ENCODE measurements around the gene LRRC3.

Gene LRRC3

DNA sequence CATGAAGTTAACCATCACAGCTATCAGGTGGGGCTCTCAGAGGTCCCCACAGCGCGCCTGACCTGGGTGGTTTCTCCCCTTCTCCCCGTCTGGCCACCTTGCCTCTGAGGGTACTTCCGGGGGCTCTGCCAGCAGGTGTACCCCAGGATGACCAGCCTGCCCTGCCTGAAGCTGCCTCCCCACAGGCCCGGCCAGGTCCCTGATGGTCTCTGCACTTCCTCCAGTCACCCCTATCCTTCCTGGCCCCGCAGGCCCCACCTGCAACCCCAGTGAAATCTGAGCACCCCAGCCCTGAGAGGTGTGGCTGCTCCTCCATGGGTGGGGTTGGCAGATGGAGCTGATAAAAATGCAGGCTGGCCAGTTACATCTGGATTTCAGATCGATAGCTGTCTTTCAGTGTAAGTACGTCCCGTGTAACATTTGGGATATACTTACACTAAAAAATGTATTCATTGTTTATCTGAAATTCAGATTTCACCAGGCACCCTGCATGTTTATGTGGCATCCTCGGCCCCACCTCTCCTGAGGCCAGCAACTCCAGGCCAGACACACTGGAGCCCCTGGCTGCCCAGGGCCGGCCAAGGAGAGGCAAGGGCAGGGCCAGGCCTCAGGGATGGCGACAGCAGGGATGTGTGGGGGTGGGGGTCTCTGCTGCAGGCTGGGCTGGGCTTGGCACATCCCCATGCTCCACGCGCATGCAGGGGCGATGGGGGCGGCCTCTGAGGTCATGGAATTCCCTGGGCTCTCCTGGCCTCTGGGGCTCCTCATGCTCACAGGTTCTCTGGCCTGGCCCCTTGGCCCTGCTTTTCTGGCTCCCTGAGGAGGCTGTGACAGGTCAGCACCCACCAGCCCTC lies 25.1 kb downstream of the LRRC3 start:
- DNase-seq: no peak

- DNase-seq: no peak
Observed at GRCh38 chr21:44482581-44483287, 27.4 kb downstream of the LRRC3 start.

- DNase-seq: no peak
Observed at GRCh38 chr21:44483288-44484237, 28.3 kb downstream of the LRRC3 start.

DNA sequence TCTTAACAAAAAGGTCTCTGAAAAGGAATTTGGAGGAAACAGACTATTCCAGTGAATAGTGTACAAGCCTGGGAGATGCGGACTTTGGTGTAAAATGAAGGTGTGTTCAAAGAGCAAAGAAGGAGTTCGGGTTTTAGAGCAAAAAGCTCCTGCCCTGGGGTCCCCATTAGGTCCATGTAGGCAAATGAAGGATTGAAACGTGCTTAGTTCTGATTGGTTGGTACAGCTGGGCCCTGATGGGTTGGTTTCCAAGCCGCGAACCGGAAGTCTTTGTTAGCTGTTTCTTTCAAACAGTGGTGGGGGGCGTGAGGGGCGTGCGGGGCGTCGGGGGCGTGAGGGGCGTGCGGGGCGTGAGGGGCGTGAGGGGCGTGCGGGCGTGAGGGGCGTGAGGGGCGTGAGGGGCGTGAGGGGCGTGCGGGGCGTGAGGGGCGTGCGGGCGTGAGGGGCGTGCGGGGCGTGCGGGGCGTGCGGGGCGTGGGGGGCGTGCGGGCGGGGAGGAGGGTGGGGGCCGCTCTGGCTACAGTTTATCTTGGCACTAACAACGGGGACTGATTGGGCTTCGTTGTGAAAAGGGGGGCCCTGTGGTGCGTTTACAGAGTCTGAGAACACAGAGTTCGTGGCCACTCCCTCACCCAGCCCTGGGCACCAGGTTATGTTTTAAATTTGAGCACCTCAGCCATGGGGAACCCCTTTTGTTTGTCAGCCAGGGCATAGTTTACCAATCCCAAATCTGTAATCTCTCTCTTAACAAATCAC lies 29.4 kb downstream of the LRRC3 start:
- no peak for DNase-seq

DNA sequence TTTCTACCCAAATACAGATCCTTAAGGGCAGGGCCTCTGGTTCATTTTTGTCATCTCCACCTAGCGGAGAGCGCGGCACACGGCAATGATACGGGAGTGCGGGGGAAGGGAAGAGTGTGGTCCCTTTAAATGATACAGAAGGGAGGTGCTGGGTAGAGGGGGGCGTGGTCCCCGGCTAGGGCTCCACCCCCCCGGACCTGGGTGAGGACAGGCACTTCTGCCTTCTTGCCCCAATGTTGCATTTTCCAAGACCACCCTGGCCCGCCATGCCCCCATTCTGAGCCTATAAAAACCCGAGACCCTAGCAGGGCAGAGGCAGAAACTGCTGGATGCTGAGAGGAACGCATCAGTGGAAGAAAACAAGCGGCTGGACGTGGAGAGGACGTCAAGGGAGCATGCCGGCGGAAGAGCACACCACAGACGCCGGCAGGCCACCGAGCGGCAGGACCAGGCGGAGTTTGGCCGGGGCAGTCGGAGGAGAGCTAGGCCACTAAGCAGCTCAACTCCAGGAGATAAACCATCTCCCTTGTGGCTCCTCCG lies 30.0 kb downstream of the LRRC3 start:
- peak; percentile 35 for DNase-seq

- DNase-seq: no peak
Observed at GRCh38 chr21:44485796-44486195, 30.5 kb downstream of the LRRC3 start.

DNA sequence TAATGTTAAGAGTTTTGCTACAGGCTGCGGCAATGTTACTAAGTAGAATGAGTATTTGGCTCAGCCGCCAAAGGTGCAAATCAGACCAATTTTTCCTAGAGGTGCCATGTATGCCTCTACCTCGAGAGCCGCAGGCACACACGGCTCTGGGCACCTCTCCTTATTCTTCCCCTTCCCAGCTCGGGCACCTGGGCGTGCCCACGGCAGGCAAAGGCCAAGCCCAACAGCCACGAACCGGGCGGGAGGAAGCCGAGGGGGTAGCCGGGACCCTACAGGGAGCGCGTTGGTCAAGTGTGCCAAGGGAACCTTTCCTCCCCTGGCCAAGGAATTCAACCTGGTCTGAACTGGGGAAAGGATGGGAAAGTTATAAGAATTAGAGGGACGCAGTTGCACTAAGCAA lies 31.0 kb downstream of the LRRC3 start:
- DNase-seq: no peak

DNA sequence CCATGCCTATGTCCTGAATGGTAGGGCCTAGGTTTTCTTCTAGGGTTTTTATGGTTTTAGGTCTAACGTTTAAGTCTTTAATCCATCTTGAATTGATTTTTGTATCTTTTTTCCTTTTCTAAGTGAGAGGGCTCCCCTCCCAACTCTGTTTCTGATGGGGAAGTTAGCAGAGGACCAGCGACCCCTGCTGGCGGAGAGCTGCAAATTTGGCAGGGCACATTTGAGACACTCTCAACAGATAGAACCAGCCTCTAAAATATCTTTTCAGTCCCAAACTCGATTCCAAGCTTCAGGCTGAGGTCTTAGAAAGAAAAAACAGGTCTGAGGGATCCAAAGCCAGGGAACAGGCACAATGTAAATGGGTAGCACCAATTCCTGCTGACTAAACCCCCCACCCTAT lies 32.5 kb downstream of the LRRC3 start:
- peak; percentile 22 for DNase-seq

DNA sequence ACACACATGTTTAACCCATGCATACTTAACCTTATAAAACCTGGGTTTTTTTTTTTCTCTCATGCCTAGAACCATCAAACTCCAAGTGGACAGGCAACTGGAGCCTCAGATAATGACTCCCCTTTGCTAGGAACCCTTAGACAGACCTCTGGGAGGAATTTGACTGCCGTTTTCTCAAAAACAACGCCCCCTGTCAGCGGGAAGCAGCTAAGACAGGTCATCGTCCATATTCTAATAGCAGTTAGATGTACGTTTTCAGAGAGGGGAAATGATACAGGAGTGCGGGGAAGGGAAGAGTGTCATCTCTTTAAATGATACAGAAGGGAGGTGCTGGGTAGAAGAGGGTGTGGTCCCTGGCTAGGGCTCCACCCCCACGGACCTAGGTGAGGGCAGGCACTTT lies 34.7 kb downstream of the LRRC3 start:
- no peak for DNase-seq

- no peak for DNase-seq
Observed at GRCh38 chr21:44490405-44490804, 35.1 kb downstream of the LRRC3 start.

DNA sequence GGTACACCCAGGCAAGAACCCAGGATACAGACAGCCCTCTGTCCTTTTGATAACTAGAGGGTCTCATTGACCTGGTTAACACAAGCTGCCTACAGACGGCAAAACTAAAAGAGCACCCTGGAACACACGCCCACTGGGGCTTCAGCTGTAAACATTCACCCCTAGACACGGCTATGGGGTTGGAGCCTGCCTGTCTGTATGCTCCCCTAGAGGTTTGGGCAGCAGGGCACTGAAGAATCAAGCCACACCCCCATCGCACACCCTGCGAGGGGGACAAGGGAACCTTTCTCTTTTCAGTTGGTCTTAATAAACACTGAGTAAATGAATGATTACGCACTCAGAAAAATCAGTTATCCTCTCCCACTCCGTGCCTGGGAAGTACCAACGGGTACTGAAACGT lies 35.5 kb downstream of the LRRC3 start:
- no peak for DNase-seq

DNA sequence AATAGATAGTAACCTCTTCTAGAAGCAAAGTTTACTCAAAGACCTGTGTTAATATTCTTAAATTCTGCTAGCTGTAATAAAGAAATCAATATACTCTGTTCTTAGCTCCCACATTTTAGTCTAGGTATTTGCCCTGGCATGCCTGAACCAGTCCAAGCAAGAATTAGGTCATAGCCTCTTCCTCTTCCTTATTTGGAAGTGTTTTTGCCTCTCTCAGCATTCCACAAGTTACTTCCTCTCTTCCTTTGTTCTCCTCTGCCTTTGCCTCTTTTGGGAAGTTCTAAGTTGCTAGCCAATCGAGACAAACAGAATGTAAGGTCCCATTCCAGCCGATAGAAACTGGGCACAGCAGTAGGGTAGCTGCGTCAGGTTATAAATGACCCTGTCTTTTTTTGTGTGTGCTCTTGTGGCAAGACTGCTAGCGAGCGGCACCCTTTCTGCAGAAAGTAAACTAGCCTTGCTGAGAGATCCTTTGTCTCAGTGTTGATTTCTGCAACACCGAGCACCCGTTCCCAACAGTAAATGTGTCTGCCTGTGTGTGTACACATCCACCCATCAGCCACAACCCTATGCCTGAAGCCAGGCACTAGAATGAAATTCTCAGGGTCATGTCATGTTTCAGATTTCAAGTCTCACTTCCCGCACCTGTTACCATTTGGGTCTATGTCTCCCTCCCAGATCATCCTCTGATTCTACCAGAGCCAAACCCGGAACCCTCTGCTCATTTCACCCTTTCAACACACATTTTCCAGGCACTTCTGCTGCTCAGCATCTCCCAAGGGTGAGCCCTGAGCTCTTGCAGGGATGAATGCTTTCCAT lies 37.5 kb downstream of the LRRC3 start:
- no peak for DNase-seq

DNA sequence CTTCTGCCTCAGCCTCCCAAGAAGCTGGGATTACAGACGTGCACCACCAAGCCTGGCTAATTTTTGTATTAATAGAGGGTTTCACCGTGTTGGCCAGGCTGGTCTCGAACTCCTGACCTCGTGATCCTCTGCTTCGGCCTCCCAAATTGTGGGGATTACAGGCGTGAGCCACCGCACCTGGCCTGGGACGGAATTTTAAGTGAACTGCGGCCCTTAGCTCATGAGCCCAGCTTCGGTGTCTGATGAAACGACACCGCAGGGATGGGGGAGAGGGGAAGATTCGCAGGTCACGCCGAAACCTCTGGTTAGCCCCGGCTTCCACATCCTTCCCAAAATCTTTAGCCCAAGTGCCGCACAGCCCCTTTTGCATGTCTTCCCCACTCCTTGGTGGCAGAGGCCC lies 39.1 kb downstream of the LRRC3 start:
- no peak for DNase-seq

DNA sequence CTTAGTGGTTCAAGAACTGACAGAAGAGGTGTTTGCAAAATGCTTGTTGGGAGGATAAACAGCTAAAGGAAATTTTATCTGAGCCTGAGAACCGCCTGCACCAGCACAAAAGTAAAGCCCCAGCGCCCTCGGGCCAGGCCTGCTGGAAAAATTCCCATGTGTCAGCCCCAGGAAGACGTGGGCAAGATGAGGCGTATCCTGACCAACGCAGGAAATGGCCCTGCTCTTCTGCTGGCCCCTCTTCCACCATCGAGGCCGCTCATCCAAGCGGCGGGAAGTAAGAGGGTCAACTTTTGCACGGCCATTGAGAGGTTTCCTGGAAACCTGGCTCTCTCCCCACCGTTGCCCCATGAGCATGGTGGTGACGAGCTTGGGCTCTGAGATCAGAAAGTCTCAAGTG lies 39.6 kb downstream of the LRRC3 start:
- DNase-seq: no peak

DNA sequence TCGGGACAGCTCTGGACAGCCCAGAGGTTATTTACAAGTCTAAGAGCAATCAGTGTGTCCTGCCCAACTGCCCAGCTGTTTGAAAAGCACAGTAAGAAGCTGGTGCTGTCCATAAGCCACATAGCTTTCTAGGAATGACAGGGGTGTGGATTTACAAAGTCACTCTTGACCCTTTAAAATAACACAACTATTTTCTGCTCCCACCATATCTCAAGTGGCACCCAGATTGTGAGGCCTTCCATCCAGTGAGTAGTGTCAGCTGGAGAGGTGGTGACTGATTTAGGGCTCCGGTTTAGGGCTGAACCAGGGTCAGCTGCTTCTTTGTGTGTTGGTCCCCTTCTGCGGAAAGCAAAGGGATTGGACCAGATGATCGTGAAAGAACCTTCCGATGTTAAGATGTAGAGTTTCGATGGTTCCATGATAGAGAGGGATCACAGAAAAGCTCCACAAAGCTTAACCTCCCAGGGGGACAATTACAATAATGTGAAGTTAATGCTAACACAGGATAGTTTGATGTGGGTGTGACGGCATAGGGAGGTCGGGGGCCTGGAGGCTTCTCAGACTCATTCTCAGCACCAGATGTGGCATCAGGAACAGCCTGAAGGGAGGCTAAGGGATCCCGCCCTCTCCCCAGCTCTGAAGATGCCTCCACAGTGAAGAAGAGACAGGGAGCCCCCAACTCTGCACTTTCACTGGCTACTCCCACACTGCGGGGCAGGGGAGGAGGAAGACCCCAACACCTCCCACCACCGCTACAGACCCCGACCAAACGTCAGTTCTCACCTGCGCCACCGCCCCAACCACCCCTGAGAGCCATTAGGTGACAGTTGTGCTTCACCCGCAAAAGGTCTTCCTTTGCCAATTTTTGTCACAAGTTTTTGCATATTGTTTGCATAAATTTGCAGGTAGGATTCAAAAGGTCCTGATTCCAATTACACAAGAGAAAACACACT lies 40.6 kb downstream of the LRRC3 start:
- DNase-seq: no peak

- DNase-seq: no peak
Observed at GRCh38 chr21:44496564-44497550, 41.5 kb downstream of the LRRC3 start.

- no peak for DNase-seq
Observed at GRCh38 chr21:44497703-44498126, 42.4 kb downstream of the LRRC3 start.

Measured in HCEC 1CT (cell line).